Posterior cingulate gyrus (tissue), 11 donors: Measurements from ENCODE around the gene CEP295NL.

ENCODE experiments used
- DNase-seq, 10 donors: peaks; one replicate each; pipeline versions ENCODE4 v3.0.0 to v3.0.0-alpha.2; 2020 to 2021; ENCODE audit warnings: mixed read lengths in 3 of 10
- intact Hi-C: fragments of 100-400 bp; cut with DNase I; formaldehyde crosslinking; loops from one replicate; pipeline ENCODE4 v1.15.1; 2023

Gene CEP295NL

GRCh38 chr17:78844301-78845005 lies 58.5 kb downstream of the CEP295NL start:
- DNase-seq, result peak in 5 of 10 donors; percentile 29 to 91 (median 57)
- intact Hi-C loops, result loop anchor here (5.0 kb wide), 1 partner anchor 117 kb away; no protein-coding TSS in a partner anchor

GRCh38 chr17:78842881-78843565 lies 60.0 kb downstream of the CEP295NL start:
- intact Hi-C loops, result loop anchor here (5.0 kb wide), 1 partner anchor 116 kb away; no protein-coding TSS in a partner anchor
- peak in 1 of 10 donors; percentile 73 for DNase-seq

GRCh38 chr17:78840780-78841611 lies 62.0 kb downstream of the CEP295NL start, which contains the start of gene USP36:
Gene USP36, minus strand, starts transcription at chr17:78840814. Its CDS starts 4,451 bp downstream, at chr17:78836363.
- intact Hi-C loops, result loop anchor here (5.0 kb wide), 1 partner anchor 114 kb away; no protein-coding TSS in a partner anchor
- DNase-seq, result peak; percentile 99 to 100 (median 100)
